LoVo (cell line): Measurements from ENCODE around the gene RFTN2.
"Not testable (repeated sequence)": the region's sequence is repeated elsewhere in the genome, so short reads cannot be mapped to it uniquely, and the experiment has no call there.

ENCODE experiments used
- DNase-seq: peaks from one replicate; pipeline ENCODE4 v3.0.0-alpha.2; 2016; ENCODE audit warnings: low spot score

The RFTN2 gene

DNA sequence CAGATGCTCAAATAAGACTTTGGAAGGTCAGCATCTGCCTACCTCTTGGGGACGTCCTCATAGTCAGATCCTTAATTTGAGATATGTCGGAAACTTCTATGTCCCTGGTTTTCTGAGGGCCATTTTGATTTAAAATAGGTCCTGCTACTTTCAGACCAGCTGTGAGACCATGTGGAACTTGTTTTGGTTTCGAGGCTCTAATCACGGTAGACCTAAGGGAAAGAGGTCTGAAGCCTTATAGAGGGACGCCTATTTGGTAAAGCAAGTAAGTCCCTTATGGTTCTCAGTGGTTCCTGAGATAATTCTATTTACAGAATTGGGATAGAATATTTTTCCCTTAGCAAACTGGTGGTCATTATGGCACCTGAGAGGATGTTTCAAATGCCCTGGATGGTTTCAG, 75.1 kb downstream of the RFTN2 start:
- DNase-seq = no peak

- no peak for DNase-seq
Observed at GRCh38 chr2:197599285-197599965, 76.0 kb downstream of the RFTN2 start.

- no peak for DNase-seq
Observed at GRCh38 chr2:197598450-197598849, 76.9 kb downstream of the RFTN2 start.

DNA sequence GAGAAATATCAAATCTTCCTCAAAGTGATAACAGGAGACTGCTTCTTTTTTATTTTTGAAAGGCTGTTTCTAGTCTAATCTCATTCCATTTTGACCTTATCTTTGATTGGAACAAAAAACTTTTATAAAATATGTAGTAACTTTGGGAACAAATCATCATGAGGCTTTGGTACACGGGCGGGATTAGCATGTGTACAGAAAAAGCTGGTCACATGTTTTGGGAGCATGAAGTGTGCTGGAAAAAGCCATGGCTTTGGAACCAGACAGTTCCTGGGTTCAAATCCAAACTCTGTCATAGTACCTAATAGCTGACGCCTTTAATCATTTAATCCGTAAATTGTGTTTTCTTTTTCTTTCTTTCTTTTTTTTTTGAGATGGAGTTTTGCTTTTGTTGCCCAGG, 78.2 kb downstream of the RFTN2 start:
- DNase-seq = no peak

- no peak for DNase-seq
Observed at GRCh38 chr2:197596766-197597165, 78.6 kb downstream of the RFTN2 start.

DNA sequence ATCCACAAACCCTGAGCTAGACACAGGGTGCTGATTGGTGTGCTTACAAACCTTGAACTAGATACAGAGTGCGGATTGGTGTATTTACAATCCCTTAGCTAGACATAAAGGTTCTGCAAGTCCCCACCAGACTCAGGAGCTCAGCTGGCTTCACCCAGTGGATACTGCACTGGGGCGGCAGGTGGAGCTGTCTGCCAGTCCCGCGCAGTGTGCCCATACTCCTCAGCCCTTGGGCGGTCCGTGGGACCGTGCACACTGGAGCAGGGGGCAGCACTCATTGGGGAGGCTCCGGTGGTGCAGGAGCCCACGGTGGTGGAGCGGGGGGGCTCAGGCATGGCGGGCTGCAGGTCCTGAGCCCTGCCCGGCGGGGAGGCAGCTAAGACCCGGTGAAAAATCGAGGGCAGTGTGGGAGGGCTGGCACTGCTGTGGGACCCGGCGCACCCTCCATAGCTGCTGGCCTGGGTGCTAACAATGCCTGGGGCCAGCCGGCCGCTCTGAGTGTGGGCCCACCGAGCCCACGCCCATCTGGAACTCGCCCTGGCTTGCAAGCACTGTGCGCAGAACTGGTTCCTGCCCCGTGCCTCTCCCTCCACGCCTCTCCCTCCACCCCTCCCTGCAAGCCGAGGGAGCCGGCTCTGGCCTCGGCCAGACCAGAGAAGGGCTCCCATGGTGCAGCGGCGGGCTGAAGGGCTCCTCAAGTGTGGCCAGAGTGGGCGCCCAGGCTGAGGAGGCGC, 83.9 kb downstream of the RFTN2 start:
- DNase-seq = no peak

- not testable (repeated sequence) for DNase-seq
Observed at GRCh38 chr2:197587255-197587654, 88.1 kb downstream of the RFTN2 start.

DNA sequence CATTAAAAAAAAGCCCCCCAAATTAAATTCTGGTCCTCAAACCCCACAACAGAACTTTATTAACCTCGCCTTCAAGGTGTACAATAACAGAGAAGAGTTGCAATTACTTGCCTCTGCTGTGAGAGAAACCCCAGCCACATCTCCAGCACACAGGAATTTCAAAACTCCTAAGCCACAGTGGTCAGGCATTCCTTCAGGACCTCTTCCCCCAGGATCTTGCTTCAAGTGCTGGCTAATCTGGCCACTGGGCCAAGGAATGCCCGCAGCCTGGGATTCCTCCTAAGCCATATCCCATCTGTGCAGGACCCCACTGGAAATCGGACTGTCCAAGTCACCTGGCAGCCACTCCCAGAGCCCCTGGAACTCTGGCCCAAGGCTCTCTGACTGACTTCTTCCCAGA, 95.2 kb downstream of the RFTN2 start:
- DNase-seq = not testable (repeated sequence)

GRCh38 chr2:197578294-197578693, 97.1 kb downstream of the RFTN2 start:
- DNase-seq = not testable (repeated sequence)

GRCh38 chr2:197577446-197577845, 97.9 kb downstream of the RFTN2 start:
- no peak for DNase-seq

GRCh38 chr2:197576631-197577030, 98.8 kb downstream of the RFTN2 start:
- no peak for DNase-seq

DNA sequence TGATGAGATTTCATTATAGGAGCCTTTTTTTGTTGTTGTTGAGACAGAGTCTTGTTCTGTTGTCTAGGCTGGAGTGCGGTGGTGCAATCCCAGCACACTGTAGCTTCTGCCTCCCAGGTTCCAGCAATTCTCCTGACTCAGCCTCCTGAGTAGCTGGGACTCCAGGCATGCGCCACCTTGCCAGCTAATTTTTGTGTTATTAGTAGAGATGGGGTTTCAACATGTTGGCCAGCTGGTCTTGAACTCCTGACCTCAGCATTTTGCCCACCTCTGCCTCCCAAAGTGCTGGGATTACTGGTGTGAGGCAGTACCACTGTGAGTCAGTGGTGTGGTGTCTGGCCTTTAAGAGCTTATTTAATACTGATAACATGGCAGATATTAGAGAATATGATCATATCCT, 99.4 kb downstream of the RFTN2 start:
- no peak for DNase-seq

DNA sequence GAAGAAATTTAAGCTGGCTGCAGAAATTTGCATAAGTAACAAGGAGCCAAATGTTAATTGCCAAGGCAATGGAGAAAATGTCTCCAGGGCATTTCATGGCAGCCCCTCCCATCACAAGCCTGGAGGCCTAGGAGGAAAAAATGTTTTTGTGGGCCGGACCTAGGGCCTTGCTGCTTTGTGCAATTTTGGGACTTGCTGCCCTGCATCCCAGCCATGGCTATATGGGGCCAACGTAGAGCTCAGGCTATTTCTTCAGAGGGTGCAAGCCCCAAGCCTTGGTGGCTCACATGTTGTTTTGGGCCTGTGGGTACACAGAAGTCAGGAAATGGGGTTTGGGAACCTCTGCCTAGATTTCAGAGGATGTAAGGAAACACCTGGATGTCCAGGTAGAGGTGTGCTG, 101.8 kb downstream of the RFTN2 start:
- DNase-seq = no peak

- DNase-seq = no peak
Observed at GRCh38 chr2:197571627-197572271, 103.6 kb downstream of the RFTN2 start.

DNA sequence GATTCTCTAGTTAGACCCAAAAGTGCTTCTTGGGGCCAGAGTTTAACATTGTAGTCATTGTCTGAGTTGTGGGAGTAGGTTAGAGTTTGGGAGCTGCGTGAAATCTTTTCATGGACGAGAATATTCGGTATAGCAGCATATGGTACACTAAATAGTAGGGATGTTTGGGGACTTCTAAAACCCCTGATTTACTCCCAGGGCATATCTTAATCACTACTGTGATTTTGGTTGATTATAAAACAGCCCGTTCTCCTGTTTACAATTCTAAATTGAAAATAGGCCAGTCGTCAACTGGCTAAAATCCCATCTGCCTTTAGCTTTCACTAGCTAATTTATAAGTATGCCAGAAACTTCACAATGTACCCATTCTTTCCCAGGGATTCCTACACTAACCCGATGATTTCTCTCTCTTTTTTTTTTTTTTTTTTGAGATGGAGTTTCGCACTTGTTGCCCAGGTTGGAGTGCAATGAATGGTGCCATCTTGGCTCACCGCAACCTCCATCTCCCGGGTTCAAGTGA, 115.2 kb downstream of the RFTN2 start:
- DNase-seq = no peak

DNA sequence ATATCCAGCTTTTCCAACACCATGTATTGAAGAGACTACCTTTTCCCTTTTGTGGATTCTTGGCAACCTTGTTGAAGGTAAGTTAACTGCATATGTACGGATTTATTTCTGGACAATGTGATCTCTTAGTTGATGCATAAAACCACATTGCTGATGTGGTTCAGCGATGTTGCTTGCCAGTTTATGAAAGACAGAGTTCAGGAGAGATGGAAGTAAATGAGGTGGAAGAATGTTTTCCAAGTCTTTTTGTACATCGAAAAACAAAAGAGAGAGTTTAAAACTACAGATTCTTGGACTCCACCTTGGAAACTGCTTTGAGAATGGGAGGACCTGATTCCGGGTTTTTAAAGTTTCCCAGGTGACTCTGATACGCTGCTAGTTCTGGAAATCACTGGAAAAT, 115.7 kb downstream of the RFTN2 start:
- no peak for DNase-seq

DNA sequence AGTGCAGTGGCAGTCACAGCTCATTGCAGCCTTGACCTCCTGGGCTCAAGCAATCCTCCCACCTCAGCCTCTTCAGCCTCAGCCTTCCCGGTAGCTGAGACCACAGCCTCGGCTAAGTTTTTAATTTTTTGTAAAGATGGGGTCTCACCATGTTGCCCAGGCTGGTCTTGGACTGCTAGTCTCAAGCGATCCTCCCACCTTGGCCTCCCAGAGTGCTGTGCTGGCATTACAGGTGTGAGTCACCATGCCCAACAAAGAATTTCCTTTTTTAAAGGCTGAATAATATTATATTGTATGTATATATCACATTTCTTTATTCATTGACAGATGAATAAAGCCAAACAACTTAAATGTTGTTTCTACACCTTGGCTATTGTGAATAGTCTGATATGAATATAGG, 117.0 kb downstream of the RFTN2 start:
- no peak for DNase-seq

- DNase-seq = no peak
Observed at GRCh38 chr2:197556456-197556855, 118.9 kb downstream of the RFTN2 start.

DNA sequence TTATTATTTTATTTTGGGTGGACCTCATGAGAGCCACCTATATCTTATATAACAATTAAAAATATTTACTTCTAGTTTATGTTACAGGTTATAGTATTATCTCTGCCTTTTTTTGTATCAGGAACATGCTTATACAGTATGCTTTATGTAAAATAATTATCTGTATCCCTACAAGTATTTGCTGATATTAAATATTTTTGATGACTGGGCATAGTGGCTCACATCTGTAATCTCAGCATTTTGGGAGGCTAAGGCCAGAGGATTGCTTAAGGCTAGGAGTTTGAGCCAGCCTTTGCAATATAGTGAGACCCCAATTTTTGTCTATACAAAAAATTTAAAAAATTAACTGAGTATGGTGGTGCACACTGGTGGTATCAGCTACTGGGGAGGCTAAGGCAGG, 119.9 kb downstream of the RFTN2 start:
- DNase-seq = no peak

DNA sequence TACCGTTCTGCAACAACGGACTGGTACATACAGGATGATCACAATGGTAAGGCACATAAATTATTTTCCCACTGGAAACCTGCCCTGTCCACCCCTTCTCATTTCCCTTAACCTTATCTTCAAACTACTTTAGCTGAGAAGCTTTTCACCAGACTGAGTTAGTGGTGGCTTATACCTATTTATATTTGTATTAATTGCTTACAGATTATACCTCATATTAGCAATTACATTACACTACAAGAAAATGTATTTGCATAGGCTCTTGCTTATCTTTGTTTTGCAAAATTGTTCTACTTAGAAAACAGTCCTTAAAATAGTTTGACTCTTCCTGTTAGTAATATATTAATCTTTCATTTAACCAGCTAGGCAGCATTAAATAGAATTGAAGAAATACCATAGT, 124.1 kb downstream of the RFTN2 start:
- DNase-seq = not testable (repeated sequence)

- no peak for DNase-seq
Observed at GRCh38 chr2:197548582-197548981, 126.8 kb downstream of the RFTN2 start.

DNA sequence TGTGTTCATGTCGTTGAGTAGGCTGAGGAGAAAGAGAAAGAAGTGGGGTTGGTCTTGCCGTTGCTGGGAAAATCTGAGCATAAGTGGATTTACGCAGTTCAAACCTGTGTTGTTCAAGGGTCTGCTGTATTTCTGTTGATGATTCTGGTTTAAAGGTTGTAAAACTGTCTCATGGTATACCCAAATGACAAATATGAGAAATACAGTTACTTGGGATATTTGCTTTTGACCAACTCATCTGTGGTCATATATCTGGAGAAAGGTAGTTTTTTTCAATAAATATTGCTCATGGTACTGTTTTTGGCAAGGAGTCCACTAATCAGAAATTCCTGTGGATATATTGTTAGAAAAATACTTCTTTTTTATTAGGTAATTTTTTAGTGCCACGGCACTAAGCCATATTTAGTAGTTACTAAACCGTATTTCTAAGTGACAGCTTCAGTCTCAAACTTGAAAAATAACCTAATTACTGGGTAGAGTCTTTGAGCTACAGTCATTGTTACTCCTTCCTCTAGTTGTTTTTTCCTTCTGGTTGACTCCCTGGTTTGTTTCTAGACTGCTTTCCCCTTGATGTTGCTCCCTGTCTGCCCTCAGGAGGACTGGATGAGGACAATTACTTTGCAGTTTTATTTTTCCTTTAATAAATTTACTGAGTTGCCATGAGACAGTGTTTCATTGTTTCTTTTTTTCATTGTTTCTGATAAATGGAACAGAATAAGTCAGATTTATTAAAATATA, 128.1 kb downstream of the RFTN2 start:
- DNase-seq = no peak
